Measurements from ENCODE around the gene IL18BP.

DNA sequence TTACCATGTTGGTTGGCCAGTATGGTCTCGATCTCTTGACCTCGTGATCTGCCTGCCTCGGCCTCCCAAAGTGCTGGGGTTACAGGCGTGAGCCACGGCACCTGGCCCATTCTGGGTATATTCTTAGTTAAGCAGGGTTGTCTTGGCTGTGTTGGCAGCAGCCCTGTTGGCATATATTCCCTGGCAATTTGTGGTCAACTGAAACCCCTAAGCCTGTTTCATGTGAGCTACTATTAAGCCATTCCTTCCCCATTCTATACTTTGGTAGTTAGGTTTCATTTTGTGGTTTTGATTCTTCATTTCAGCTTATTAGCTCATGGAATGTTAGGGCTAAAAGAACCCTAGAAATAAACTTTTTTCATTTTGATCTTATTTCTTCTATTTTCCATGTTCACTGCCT, 22.2 kb upstream of the IL18BP start:
- TF ChIP-seq EZH2 (IDR thresholded peaks at IDR 0.05; ENCODE audit: borderline replicate concordance, low read depth, low read length, severe bottlenecking): no peak
- TF ChIP-seq, protein P1, sequence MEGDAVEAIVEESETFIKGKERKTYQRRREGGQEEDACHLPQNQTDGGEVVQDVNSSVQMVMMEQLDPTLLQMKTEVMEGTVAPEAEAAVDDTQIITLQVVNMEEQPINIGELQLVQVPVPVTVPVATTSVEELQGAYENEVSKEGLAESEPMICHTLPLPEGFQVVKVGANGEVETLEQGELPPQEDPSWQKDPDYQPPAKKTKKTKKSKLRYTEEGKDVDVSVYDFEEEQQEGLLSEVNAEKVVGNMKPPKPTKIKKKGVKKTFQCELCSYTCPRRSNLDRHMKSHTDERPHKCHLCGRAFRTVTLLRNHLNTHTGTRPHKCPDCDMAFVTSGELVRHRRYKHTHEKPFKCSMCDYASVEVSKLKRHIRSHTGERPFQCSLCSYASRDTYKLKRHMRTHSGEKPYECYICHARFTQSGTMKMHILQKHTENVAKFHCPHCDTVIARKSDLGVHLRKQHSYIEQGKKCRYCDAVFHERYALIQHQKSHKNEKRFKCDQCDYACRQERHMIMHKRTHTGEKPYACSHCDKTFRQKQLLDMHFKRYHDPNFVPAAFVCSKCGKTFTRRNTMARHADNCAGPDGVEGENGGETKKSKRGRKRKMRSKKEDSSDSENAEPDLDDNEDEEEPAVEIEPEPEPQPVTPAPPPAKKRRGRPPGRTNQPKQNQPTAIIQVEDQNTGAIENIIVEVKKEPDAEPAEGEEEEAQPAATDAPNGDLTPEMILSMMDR (IDR thresholded peaks at IDR 0.05; ENCODE audit: borderline replicate concordance, extremely low read depth, low read length, poor library complexity, severe bottlenecking): no peak
